Inflammatory macrophage treated with lipopolysaccharide for 4 hours (primary cell): ENCODE results near the gene SGSH.
"Not testable (repeated sequence)": the region's sequence is repeated elsewhere in the genome, so short reads cannot be mapped to it uniquely, and the experiment has no call there.

Experiments used
- DNase-seq: peaks from one replicate; pipeline ENCODE4 v3.0.0-alpha.2; 2020

The SGSH gene

GRCh38 chr17:80253631-80254395 lies 33.7 kb upstream of the SGSH start:
- no peak for DNase-seq

GRCh38 chr17:80252871-80253270 lies 32.7 kb upstream of the SGSH start:
- DNase-seq = peak; percentile 42

GRCh38 chr17:80251966-80252365 lies 31.8 kb upstream of the SGSH start:
- no peak for DNase-seq

- no peak for DNase-seq
These were observed 29.0 kb upstream of the SGSH start for GRCh38 chr17:80248894-80249710.

- no peak for DNase-seq
These were observed 28.1 kb upstream of the SGSH start for GRCh38 chr17:80248001-80248893.

GRCh38 chr17:80247561-80247960 lies 27.4 kb upstream of the SGSH start:
- DNase-seq = no peak

- DNase-seq = no peak
These were observed 26.6 kb upstream of the SGSH start for GRCh38 chr17:80246726-80247125.

GRCh38 chr17:80246266-80246681 lies 26.1 kb upstream of the SGSH start:
- DNase-seq = no peak

GRCh38 chr17:80245566-80246265 lies 25.6 kb upstream of the SGSH start:
- no peak for DNase-seq

GRCh38 chr17:80244871-80245509 lies 24.9 kb upstream of the SGSH start:
- no peak for DNase-seq

GRCh38 chr17:80244448-80244847 lies 24.3 kb upstream of the SGSH start:
- not testable (repeated sequence) for DNase-seq

GRCh38 chr17:80243526-80244433 lies 23.6 kb upstream of the SGSH start:
- no peak for DNase-seq

GRCh38 chr17:80242505-80242904 lies 22.4 kb upstream of the SGSH start:
- DNase-seq = no peak

GRCh38 chr17:80237386-80237785 lies 17.3 kb upstream of the SGSH start:
- no peak for DNase-seq

GRCh38 chr17:80236911-80237310 lies 16.8 kb upstream of the SGSH start:
- DNase-seq = no peak

GRCh38 chr17:80233202-80233601 lies 13.1 kb upstream of the SGSH start:
- no peak for DNase-seq

GRCh38 chr17:80232438-80232837 lies 12.3 kb upstream of the SGSH start:
- DNase-seq = no peak

- no peak for DNase-seq
These were observed 8.9 kb upstream of the SGSH start for GRCh38 chr17:80229011-80229410.

GRCh38 chr17:80228477-80228876 lies 8.3 kb upstream of the SGSH start:
- DNase-seq = no peak

GRCh38 chr17:80227666-80228065 lies 7.5 kb upstream of the SGSH start:
- DNase-seq = no peak

GRCh38 chr17:80227156-80227555 lies 7.0 kb upstream of the SGSH start:
- DNase-seq = no peak
